ENCODE measurements around the gene ATOH1.

The ATOH1 gene

GRCh38 chr4:93870876-93871458 is 42.4 kb downstream of the ATOH1 start:
- H3K27ac ChIP-seq (ENCODE audit: insufficient read depth, low read depth, low read length, poor library complexity, severe bottlenecking) = no peak overlapping the region
- peaks cover under 1% of the 10 kb centered on the region for H3K4me1 ChIP-seq (ENCODE audit: control insufficient read depth, insufficient read depth, low read length)
- no peaks in the 10 kb centered on the region for H3K36me3 ChIP-seq (ENCODE audit: control insufficient read depth, insufficient read depth, low read length)
- no peaks in the 10 kb centered on the region for H3K27me3 ChIP-seq (ENCODE audit: control insufficient read depth, insufficient read depth, low read length, poor library complexity, severe bottlenecking)
- no peaks in the 10 kb centered on the region for H3K9me3 ChIP-seq (ENCODE audit: control insufficient read depth, low read length)
- no peak overlapping the region for H3K4me3 ChIP-seq (ENCODE audit: insufficient read depth, low read depth, low read length)
- WGBS, 2 experiments = 94% methylated on average over 5 of the region's 6 CpGs

GRCh38 chr4:93876754-93877153 is 48.2 kb downstream of the ATOH1 start:
- peaks cover 7% of the 10 kb centered on the region for H3K4me1 ChIP-seq (ENCODE audit: control insufficient read depth, insufficient read depth, low read length)
- no peak overlapping the region for H3K4me3 ChIP-seq (ENCODE audit: insufficient read depth, low read depth, low read length)
- 94 to 100% methylated on average over 1 of the region's 1 CpG for WGBS, 2 experiments
- H3K36me3 ChIP-seq (ENCODE audit: control insufficient read depth, insufficient read depth, low read length) = no peaks in the 10 kb centered on the region
- H3K27ac ChIP-seq (ENCODE audit: insufficient read depth, low read depth, low read length, poor library complexity, severe bottlenecking) = no peak overlapping the region
- no peaks in the 10 kb centered on the region for H3K9me3 ChIP-seq (ENCODE audit: control insufficient read depth, low read length)
- H3K27me3 ChIP-seq (ENCODE audit: control insufficient read depth, insufficient read depth, low read length, poor library complexity, severe bottlenecking) = no peaks in the 10 kb centered on the region

GRCh38 chr4:93878566-93878965 is 50.0 kb downstream of the ATOH1 start:
- WGBS, 2 experiments = 84 to 91% methylated on average over 1 of the region's 1 CpG

GRCh38 chr4:93879919-93880318 is 51.4 kb downstream of the ATOH1 start:
- Histone ChIP-seq H3K4me3 (ENCODE audit: insufficient read depth, low read depth, low read length) (no peak overlapping the region), H3K4me1 (ENCODE audit: control insufficient read depth, insufficient read depth, low read length) (peaks cover 7% of the 10 kb centered on the region), H3K36me3 (ENCODE audit: control insufficient read depth, insufficient read depth, low read length) (no peaks in the 10 kb centered on the region), H3K27me3 (ENCODE audit: control insufficient read depth, insufficient read depth, low read length, poor library complexity, severe bottlenecking) (no peaks in the 10 kb centered on the region), H3K9me3 (ENCODE audit: control insufficient read depth, low read length) (no peaks in the 10 kb centered on the region), H3K27ac (ENCODE audit: insufficient read depth, low read depth, low read length, poor library complexity, severe bottlenecking) (no peak overlapping the region)
- 86 to 88% methylated on average over 4 of the region's 4 CpGs for WGBS, 2 experiments

More at GRCh38 chr4:93878566-93878965, 50.0 kb downstream of the ATOH1 start:
- H3K4me3 ChIP-seq (ENCODE audit: insufficient read depth, low read depth, low read length) = no peak overlapping the region
- H3K9me3 ChIP-seq (ENCODE audit: control insufficient read depth, low read length) = no peaks in the 10 kb centered on the region
- no peaks in the 10 kb centered on the region for H3K27me3 ChIP-seq (ENCODE audit: control insufficient read depth, insufficient read depth, low read length, poor library complexity, severe bottlenecking)
- peaks cover 7% of the 10 kb centered on the region for H3K4me1 ChIP-seq (ENCODE audit: control insufficient read depth, insufficient read depth, low read length)
- no peaks in the 10 kb centered on the region for H3K36me3 ChIP-seq (ENCODE audit: control insufficient read depth, insufficient read depth, low read length)
- H3K27ac ChIP-seq (ENCODE audit: insufficient read depth, low read depth, low read length, poor library complexity, severe bottlenecking) = no peak overlapping the region
